ENCODE results near the gene PPP2R2D.

- no peak for TF ChIP-seq EP300 (IDR thresholded peaks at IDR 0.05)
- TF ChIP-seq, protein P1, sequence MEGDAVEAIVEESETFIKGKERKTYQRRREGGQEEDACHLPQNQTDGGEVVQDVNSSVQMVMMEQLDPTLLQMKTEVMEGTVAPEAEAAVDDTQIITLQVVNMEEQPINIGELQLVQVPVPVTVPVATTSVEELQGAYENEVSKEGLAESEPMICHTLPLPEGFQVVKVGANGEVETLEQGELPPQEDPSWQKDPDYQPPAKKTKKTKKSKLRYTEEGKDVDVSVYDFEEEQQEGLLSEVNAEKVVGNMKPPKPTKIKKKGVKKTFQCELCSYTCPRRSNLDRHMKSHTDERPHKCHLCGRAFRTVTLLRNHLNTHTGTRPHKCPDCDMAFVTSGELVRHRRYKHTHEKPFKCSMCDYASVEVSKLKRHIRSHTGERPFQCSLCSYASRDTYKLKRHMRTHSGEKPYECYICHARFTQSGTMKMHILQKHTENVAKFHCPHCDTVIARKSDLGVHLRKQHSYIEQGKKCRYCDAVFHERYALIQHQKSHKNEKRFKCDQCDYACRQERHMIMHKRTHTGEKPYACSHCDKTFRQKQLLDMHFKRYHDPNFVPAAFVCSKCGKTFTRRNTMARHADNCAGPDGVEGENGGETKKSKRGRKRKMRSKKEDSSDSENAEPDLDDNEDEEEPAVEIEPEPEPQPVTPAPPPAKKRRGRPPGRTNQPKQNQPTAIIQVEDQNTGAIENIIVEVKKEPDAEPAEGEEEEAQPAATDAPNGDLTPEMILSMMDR (IDR thresholded peaks at IDR 0.05), result no peak
Observed at GRCh38 chr10:131944976-131945695, 44.3 kb downstream of the PPP2R2D start.
